OCI-LY3 (cell line): ENCODE results near the gene NDUFA7.

ENCODE experiments used
- H2AFZ ChIP-seq: fragments of 200-600, 300-600 bp; shearing (Covaris generic); 2 replicates; pipeline ENCODE4 v1.6.0; 2014; ENCODE audit warnings: antibody characterized with exemption, low read depth, low read length
- H3K27ac ChIP-seq: fragments of 200-600, 300-600 bp; sonication (generic); 2 replicates; pipeline ENCODE4 v1.5.1; 2014; ENCODE audit warnings: mild to moderate bottlenecking, low read length, moderate library complexity, mixed read lengths
- H3K27me3 ChIP-seq: fragments of 200-600, 300-600 bp; sonication (generic); 2 replicates; pipeline ENCODE4 v1.6.1; 2014; ENCODE audit warnings: low read depth, low read length, mixed read lengths
- H3K36me3 ChIP-seq: fragments of 200-600, 300-600 bp; sonication (generic); replicated peaks from 2 replicates; pipeline ENCODE3; 2014; ENCODE audit warnings: low read depth, low read length, mixed read lengths
- H3K4me1 ChIP-seq: fragments of 300-600, 200-600 bp; sonication (generic); 2 replicates; pipeline ENCODE4 v1.6.1; 2014; ENCODE audit warnings: low read length, mixed read lengths
- H3K4me2 ChIP-seq: fragments of 200-600, 300-600 bp; sonication (generic); 2 replicates; pipeline ENCODE4 v1.6.1; 2014; ENCODE audit warnings: low read length, mixed read lengths
- H3K4me3 ChIP-seq: fragments of 300-600, 200-600 bp; sonication (generic); 2 replicates; pipeline ENCODE4 v1.5.1; 2014; ENCODE audit warnings: antibody characterized with exemption, mild to moderate bottlenecking, low read length, moderate library complexity
- H3K79me2 ChIP-seq: fragments of 300-600, 200-600 bp; shearing (Covaris generic); 2 replicates; pipeline ENCODE4 v1.6.1; 2014; ENCODE audit warnings: mild to moderate bottlenecking, low read length, mixed read lengths
- H3K9ac ChIP-seq: fragments of 300-600, 200-600 bp; shearing (Covaris generic); 2 replicates; pipeline ENCODE4 v1.6.0; 2014; ENCODE audit warnings: mild to moderate bottlenecking, low read length, moderate library complexity
- H3K9me3 ChIP-seq: fragments of 200-600, 300-600 bp; shearing (Covaris generic); 2 replicates; pipeline ENCODE4 v1.6.1; 2014; ENCODE audit warnings: low read length, mixed read lengths; ENCODE audit not compliant: insufficient read depth
- H4K20me1 ChIP-seq: fragments of 200-600, 300-600 bp; sonication (generic); 2 replicates; pipeline ENCODE4 v1.6.1; 2016; ENCODE audit warnings: low read length, mixed read lengths; ENCODE audit not compliant: insufficient read depth
- CTCF ChIP-seq: fragments of 200-600, 300-600 bp; sonication (generic); IDR thresholded peaks from 2 replicates; pipeline ENCODE4 v1.5.1; 2014; ENCODE audit warnings: antibody characterized with exemption, low read length, low read depth
- EZH2phosphoT487 ChIP-seq: fragments of 200-600 bp; shearing (Covaris generic); IDR thresholded peaks from 2 replicates; pipeline ENCODE4 v1.6.1; 2018; ENCODE audit warnings: antibody characterized with exemption, mixed run types, low read depth

Gene NDUFA7

GRCh38 chr19:8321067-8321985, at the start of gene NDUFA7, which contains the start of gene RPS28:
Gene NDUFA7, minus strand, starts transcription at chr19:8321375. Its CDS starts 17 bp downstream, at chr19:8321358.
Gene RPS28, plus strand, starts transcription at chr19:8321496. Its CDS starts 35 bp downstream, at chr19:8321531.
- peaks cover 42% of the 10 kb centered on the region for H3K36me3 ChIP-seq
- peaks cover 23% of the 10 kb centered on the region for H3K4me1 ChIP-seq
- peak within 1 kb of the TSS; percentile 48 for H2AFZ ChIP-seq
- no peaks in the 10 kb centered on the region for H3K27me3 ChIP-seq
- H3K4me3 ChIP-seq = peak within 1 kb of the TSS; percentile 91
- H3K79me2 ChIP-seq = peaks cover 57% of the 10 kb centered on the region
- H3K9me3 ChIP-seq = no peaks in the 10 kb centered on the region
- TF ChIP-seq EZH2phosphoT487 (no peak), CTCF (peak; percentile 19; the same call in 1 of the 2 replicates)
- H4K20me1 ChIP-seq = peaks cover 15% of the 10 kb centered on the region
- H3K9ac ChIP-seq = peak within 1 kb of the TSS; percentile 95
- peak within 1 kb of the TSS; percentile 98 for H3K4me2 ChIP-seq
- peak within 1 kb of the TSS; percentile 59 for H3K27ac ChIP-seq

- no peaks in the 10 kb centered on the region for H3K9me3 ChIP-seq
- no peaks in the 10 kb centered on the region for H3K4me1 ChIP-seq
- no peak overlapping the region for H3K4me2 ChIP-seq
- no peaks in the 10 kb centered on the region for H3K79me2 ChIP-seq
- no peak overlapping the region for H3K9ac ChIP-seq
- TF ChIP-seq EZH2phosphoT487 = no peak
- no peak for TF ChIP-seq CTCF
- no peaks in the 10 kb centered on the region for H3K27me3 ChIP-seq
- H3K27ac ChIP-seq = no peak overlapping the region
- H2AFZ ChIP-seq = no peak overlapping the region
- no peaks in the 10 kb centered on the region for H3K36me3 ChIP-seq
- H4K20me1 ChIP-seq = no peaks in the 10 kb centered on the region
- no peak overlapping the region for H3K4me3 ChIP-seq
Measured at GRCh38 chr19:8370176-8371010, 49.2 kb upstream of the NDUFA7 start.

GRCh38 chr19:8367327-8368001, 46.3 kb upstream of the NDUFA7 start:
- Histone ChIP-seq H3K4me2 (no peak overlapping the region), H3K27me3 (no peaks in the 10 kb centered on the region), H3K27ac (no peak overlapping the region), H3K79me2 (no peaks in the 10 kb centered on the region), H3K4me1 (no peaks in the 10 kb centered on the region), H3K36me3 (no peaks in the 10 kb centered on the region), H4K20me1 (no peaks in the 10 kb centered on the region), H3K4me3 (no peak overlapping the region), H3K9ac (no peak overlapping the region), H2AFZ (no peak overlapping the region), H3K9me3 (no peaks in the 10 kb centered on the region)
- TF ChIP-seq EZH2phosphoT487 (no peak), CTCF (no peak)
